ENCODE results near the gene TTYH3.

- TF ChIP-seq CTCF (tag by site-specific recombination; IDR thresholded peaks at IDR 0.05) (no peak), ZNF571 (tag by site-specific recombination; IDR thresholded peaks at IDR 0.05) (no peak), ZBTB7A (tag by site-specific recombination; IDR thresholded peaks at IDR 0.05; ENCODE audit: low read depth) (no peak), ZNF169 (tag by site-specific recombination; IDR thresholded peaks at IDR 0.05) (no peak), ZNF830 (tag by site-specific recombination; IDR thresholded peaks at IDR 0.05; ENCODE audit: low read depth) (no peak), ZFHX2 (tag by site-specific recombination; conservative IDR thresholded peaks at IDR 0.05) (no peak), ZNF423 (tag by site-specific recombination; IDR thresholded peaks at IDR 0.05) (no peak), ZBTB10 (tag by site-specific recombination; IDR thresholded peaks at IDR 0.05) (no peak), ZNF510 (tag by site-specific recombination; IDR thresholded peaks at IDR 0.05; ENCODE audit: insufficient replicate concordance) (no peak), PATZ1 (tag by site-specific recombination; IDR thresholded peaks at IDR 0.05) (no peak), GLIS1 (tag by site-specific recombination; IDR thresholded peaks at IDR 0.05) (no peak), ZNF24 (tag by site-specific recombination; IDR thresholded peaks at IDR 0.05) (no peak), GLIS2 (tag by site-specific recombination; IDR thresholded peaks at IDR 0.05) (no peak), ZNF302 (tag by site-specific recombination; IDR thresholded peaks at IDR 0.05; ENCODE audit: low read depth) (no peak)
Measured at GRCh38 chr7:2711895-2712675, 80.3 kb downstream of the TTYH3 start.

All from HEK293 (cell line).